NCI-H2227 (cell line): ENCODE data around the gene LCE2C.

Experiments used
- DNase-seq: peaks from one replicate; lab custom pipeline; 2025; ENCODE audit not compliant: unreplicated experiment; lab: John Stamatoyannopoulos, UW

LCE2C gene

GRCh38 chr1:152718238-152718637 is 43.2 kb downstream of the LCE2C start:
- DNase-seq = no peak

DNA sequence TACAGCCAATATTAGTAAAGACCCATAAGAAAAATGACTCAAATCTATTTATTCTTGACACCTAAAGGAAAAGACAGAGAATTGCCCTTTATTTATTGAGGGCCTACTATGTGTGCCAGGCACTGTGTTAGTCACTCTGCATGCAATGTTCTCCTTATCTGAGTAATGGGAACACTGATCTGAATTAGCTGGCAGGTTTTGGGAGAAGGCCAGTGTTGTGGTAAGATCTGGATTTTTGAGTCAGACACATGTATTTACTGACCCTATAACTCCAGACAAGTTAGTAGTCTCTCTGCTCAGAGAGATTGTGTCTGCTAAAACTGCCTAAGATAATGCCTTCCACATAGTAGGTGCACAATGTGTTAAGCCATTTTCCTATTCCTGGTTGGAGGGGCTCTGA is 50.2 kb downstream of the LCE2C start:
- no peak for DNase-seq
